Immature natural killer cell (primary cell): ENCODE data around the gene RPS6KB2. TPM values are rescaled to one million over a fixed set of nuclear protein-coding genes. Genes with fewer than 3 reads are reported as not detected.

Experiments used
- DNase-seq, 3 donors: peaks; one replicate each; pipeline ENCODE4 v3.0.0; 2022; ENCODE audit warnings: mixed read lengths in 1 of 3
- H3K27ac Mint-ChIP-seq, 6 donors: one replicate each; pipeline ENCODE4 v1.8.0; 2020; ENCODE audit warnings: mixed read lengths in 6 of 6, mild to moderate bottlenecking in 5 of 6, inconsistent platforms in 4 of 6, moderate library complexity in 3 of 6
- H3K27me3 Mint-ChIP-seq, 3 donors: one replicate each; pipeline ENCODE4 v1.8.0; 2020 to 2021; ENCODE audit warnings: low read depth in 3 of 3, mild to moderate bottlenecking in 3 of 3, mixed read lengths in 3 of 3, moderate library complexity in 3 of 3, inconsistent platforms in 1 of 3
- H3K36me3 Mint-ChIP-seq, 3 donors: one replicate each; pipeline ENCODE4 v1.8.0; 2020; ENCODE audit warnings: mixed read lengths in 3 of 3, inconsistent platforms in 2 of 3, mild to moderate bottlenecking in 2 of 3
- H3K4me1 Mint-ChIP-seq, 2 donors: one replicate each; pipeline ENCODE4 v1.8.0; 2020; ENCODE audit warnings: inconsistent platforms in 2 of 2, mild to moderate bottlenecking in 2 of 2, mixed read lengths in 2 of 2, moderate library complexity in 1 of 2
- H3K4me3 Mint-ChIP-seq, 5 donors: one replicate each; pipeline ENCODE4 v1.8.0; 2020; ENCODE audit warnings: mild to moderate bottlenecking in 5 of 5, mixed read lengths in 5 of 5, inconsistent platforms in 3 of 5, moderate library complexity in 3 of 5
- H3K9me3 Mint-ChIP-seq, 6 donors: one replicate each; pipeline ENCODE4 v1.8.0; 2020; ENCODE audit warnings: mild to moderate bottlenecking in 6 of 6, mixed read lengths in 6 of 6, inconsistent platforms in 4 of 6, moderate library complexity in 3 of 6
- polyA plus RNA-seq, 3 donors: library from polyadenylated mRNA; unstranded; fragments of 300-500 nt; fragmentation: Illumina TruSeq; gene quantifications; one replicate each; pipeline ENCODE4 v1.2.3, GENCODE V29; 2021

The RPS6KB2 gene
- polyA plus RNA-seq, 3 donors from 2014 or later = 71.5 to 96.5 (median 74.9) TPM

DNA sequence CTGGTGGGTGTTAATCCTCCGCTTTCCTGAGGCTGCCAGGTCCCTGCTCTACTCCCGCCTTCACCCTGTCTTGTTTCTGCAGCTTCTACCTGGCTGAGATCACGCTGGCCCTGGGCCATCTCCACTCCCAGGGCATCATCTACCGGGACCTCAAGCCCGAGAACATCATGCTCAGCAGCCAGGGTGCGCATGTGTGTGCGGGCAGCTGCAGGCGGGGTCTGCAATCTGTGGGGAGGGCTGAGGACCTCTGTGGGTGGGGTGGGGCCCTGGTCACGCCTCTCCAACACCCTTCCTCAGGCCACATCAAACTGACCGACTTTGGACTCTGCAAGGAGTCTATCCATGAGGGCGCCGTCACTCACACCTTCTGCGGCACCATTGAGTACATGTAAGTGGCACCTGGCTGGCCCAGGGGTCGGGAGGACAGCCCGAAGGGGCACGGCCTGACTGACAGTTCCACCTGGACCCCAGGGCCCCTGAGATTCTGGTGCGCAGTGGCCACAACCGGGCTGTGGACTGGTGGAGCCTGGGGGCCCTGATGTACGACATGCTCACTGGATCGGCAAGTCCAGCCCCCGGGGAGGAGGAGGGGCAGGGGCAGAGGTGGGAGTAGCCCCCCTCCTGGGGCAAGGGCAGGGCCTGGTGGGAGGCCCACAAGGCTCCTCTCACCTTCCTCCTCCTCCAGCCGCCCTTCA lies 4.5 kb downstream of the RPS6KB2 start:
- peak overlapping the region; percentile 86 to 97 (median 90) for H3K27ac Mint-ChIP-seq
- peaks cover 5 to 16% (median 11%) of the 10 kb centered on the region in 3 donors for H3K36me3 Mint-ChIP-seq
- H3K4me1 Mint-ChIP-seq = peaks cover 63 to 69% of the 10 kb centered on the region in 2 donors
- no peaks in the 10 kb centered on the region for H3K9me3 Mint-ChIP-seq
- DNase-seq = no peak
- H3K27me3 Mint-ChIP-seq = peaks cover 7 to 35% (median 31%) of the 10 kb centered on the region in 3 donors
- H3K4me3 Mint-ChIP-seq = peak overlapping the region; percentile 47 to 98 (median 74)

- peaks cover 5 to 29% (median 26%) of the 10 kb centered on the region in 3 donors for H3K27me3 Mint-ChIP-seq
- H3K27ac Mint-ChIP-seq = peak overlapping the region; percentile 86 to 97 (median 90)
- H3K4me1 Mint-ChIP-seq = peaks cover 60 to 68% of the 10 kb centered on the region in 2 donors
- peak overlapping the region; percentile 73 to 98 (median 77) for H3K4me3 Mint-ChIP-seq
- H3K36me3 Mint-ChIP-seq = peaks cover 5 to 16% (median 11%) of the 10 kb centered on the region in 3 donors
- H3K9me3 Mint-ChIP-seq = no peaks in the 10 kb centered on the region
- DNase-seq = peak; percentile 60 to 71 (median 70)
Measured at GRCh38 chr11:67433536-67434394, 5.5 kb downstream of the RPS6KB2 start.

DNA sequence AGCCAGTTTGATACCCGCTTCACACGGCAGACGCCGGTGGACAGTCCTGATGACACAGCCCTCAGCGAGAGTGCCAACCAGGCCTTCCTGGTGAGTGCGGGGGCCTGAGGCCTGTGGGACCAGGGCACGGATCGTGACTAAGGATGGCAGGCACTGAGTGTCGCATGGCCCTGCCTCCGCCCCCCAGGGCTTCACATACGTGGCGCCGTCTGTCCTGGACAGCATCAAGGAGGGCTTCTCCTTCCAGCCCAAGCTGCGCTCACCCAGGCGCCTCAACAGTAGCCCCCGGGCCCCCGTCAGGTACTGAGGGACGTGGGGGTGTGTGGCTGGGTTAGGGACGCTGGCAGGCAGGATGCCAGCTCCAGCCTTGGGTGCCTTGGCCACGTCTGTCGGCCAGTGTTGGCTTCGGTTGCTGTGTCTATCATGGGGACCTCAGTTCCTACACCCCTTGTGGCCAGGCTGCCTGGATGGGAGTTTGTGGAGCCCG lies 6.1 kb downstream of the RPS6KB2 start:
- Mint-ChIP-seq H3K4me3 (peak overlapping the region; percentile 64 to 98 (median 77)), H3K9me3 (no peaks in the 10 kb centered on the region), H3K27ac (peak overlapping the region; percentile 70 to 97 (median 88)), H3K36me3 (peaks cover 5 to 16% (median 11%) of the 10 kb centered on the region in 3 donors), H3K4me1 (peaks cover 62 to 68% of the 10 kb centered on the region in 2 donors), H3K27me3 (peaks cover 5 to 26% (median 26%) of the 10 kb centered on the region in 3 donors)
- DNase-seq = peak in 1 of 3 donors; percentile 38

- peaks cover 70 to 72% of the 10 kb centered on the region in 2 donors for H3K4me1 Mint-ChIP-seq
- H3K36me3 Mint-ChIP-seq = peaks cover 5 to 16% (median 11%) of the 10 kb centered on the region in 3 donors
- H3K27ac Mint-ChIP-seq = peak overlapping the region; percentile 84 to 95 (median 89)
- DNase-seq = no peak
- H3K4me3 Mint-ChIP-seq = peak overlapping the region; percentile 89 to 98 (median 97)
- no peaks in the 10 kb centered on the region for H3K9me3 Mint-ChIP-seq
- peaks cover 5 to 26% (median 25%) of the 10 kb centered on the region in 3 donors for H3K27me3 Mint-ChIP-seq
Measured at GRCh38 chr11:67435031-67435726, 6.9 kb downstream of the RPS6KB2 start.

GRCh38 chr11:67435727-67436458 lies 7.6 kb downstream of the RPS6KB2 start:
- Mint-ChIP-seq H3K36me3 (peaks cover 5 to 16% (median 11%) of the 10 kb centered on the region in 3 donors), H3K4me1 (peaks cover 72 to 76% of the 10 kb centered on the region in 2 donors), H3K4me3 (peak overlapping the region; percentile 89 to 98 (median 97)), H3K9me3 (no peaks in the 10 kb centered on the region), H3K27ac (peak overlapping the region; percentile 86 to 96 (median 94)), H3K27me3 (peaks cover 5 to 26% (median 24%) of the 10 kb centered on the region in 3 donors)
- no peak for DNase-seq

DNA sequence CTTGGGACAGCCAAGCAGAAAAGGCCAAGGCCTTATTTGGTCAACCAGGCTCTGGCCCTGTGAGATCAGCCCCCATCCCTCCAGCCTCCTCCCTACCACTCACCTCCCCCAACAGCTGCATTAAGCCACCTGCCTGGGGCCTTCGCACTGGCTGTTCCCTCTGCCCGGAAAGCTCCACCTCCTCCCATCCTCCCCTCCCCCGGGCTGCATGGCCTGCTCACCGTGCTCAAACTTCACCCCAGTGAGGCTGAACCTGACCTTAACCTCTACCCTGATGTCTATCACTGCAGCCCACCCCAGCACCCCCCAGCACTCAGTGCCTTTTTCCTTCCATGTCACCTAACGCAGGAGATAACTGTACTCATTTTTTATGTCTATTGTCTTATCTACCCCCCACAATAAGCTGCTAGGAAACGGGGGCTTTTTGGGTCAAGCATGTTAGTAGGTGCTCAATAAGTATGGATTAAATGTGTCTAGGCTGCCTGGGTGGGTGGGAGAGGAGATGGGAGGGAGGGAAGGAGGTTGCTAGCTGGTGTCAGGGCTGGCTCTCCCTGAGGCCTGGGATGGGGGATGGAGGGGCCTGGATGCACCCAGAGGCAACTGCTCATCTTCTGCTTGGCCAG lies 8.3 kb downstream of the RPS6KB2 start:
- peaks cover 5 to 26% (median 24%) of the 10 kb centered on the region in 3 donors for H3K27me3 Mint-ChIP-seq
- peak in 1 of 3 donors; percentile 46 for DNase-seq
- H3K36me3 Mint-ChIP-seq = peaks cover 5 to 16% (median 11%) of the 10 kb centered on the region in 3 donors
- H3K4me1 Mint-ChIP-seq = peaks cover 77 to 81% of the 10 kb centered on the region in 2 donors
- H3K27ac Mint-ChIP-seq = peak overlapping the region; percentile 83 to 96 (median 94)
- H3K9me3 Mint-ChIP-seq = no peaks in the 10 kb centered on the region
- H3K4me3 Mint-ChIP-seq = peak overlapping the region; percentile 89 to 98 (median 97)

DNA sequence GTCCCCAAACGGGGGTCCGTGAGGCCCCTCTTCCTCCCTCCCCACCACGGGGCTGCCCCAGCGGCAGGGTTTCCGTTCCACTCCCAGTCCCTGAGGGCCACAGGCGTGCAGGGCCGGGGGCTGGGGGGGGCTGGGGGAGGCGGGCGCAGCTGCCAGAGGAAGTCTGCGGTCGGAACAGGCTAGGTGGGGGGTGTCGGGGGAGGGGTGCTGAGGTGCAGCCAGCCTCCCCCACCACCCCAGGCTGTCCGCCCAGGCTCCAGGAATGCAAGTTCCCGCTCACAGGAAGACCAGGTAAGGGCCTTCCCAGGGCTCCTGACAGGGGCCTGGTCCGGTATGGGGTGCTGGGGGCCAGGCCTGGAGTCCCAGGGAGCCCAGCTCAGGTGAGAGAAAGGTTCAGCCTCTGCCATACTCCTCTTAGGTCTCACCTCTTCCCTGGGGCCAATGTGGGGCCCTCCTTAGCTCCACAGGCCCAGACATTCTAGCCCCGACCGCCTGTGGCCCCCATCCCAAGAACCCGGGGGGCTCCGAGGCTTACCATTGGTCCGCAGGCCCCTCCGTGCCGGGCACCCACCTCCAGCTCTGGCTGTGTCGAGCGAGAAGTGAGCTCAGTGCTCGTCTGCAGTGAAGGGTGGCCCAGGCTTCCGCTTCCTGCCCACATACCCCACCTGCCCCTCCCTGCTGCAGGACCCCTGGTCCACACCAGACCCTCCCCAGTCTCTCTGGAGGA lies 9.0 kb downstream of the RPS6KB2 start, which contains the start of gene PTPRCAP:
Gene PTPRCAP (minus strand): TSS at position 601 of the 727 bp plus-strand sequence. CDS start 63 bp downstream, at position 538.
- peak; percentile 78 to 84 (median 81) for DNase-seq
- Mint-ChIP-seq H3K27ac (peak within 1 kb of the TSS; percentile 83 to 96 (median 94)), H3K9me3 (no peaks in the 10 kb centered on the region), H3K4me1 (peaks cover 76 to 79% of the 10 kb centered on the region in 2 donors), H3K27me3 (peaks cover 2 to 25% (median 24%) of the 10 kb centered on the region in 3 donors), H3K36me3 (peaks cover 1 to 9% (median 5%) of the 10 kb centered on the region in 3 donors), H3K4me3 (peak within 1 kb of the TSS; percentile 89 to 98 (median 97))

DNA sequence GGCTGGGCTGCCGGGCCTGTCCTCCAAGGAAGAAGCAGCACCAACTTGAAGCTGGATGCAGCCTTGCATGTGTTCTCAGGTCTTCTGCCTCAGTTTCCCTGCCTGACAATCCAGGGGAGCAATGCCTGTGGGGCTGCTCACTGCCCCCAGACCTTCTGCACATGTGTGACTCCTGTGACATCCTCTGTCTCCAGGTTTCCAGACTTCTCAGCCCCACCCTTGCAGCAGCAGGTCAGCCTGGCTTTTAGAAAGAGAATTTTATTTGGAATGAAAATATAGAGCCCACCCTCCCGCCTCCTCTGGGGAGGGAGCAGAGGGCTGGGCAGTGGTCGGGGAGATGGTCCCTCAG lies 9.5 kb downstream of the RPS6KB2 start:
- H3K27ac Mint-ChIP-seq = peak overlapping the region; percentile 83 to 95 (median 92)
- no peaks in the 10 kb centered on the region for H3K9me3 Mint-ChIP-seq
- DNase-seq = no peak
- H3K36me3 Mint-ChIP-seq = peaks cover 0 to 9% (median 4%) of the 10 kb centered on the region in 3 donors
- H3K27me3 Mint-ChIP-seq = peaks cover 0 to 28% (median 21%) of the 10 kb centered on the region in 3 donors
- peak overlapping the region; percentile 89 to 98 (median 97) for H3K4me3 Mint-ChIP-seq
- H3K4me1 Mint-ChIP-seq = peaks cover 76 to 79% of the 10 kb centered on the region in 2 donors

- Mint-ChIP-seq H3K4me1 (peaks cover 72 to 75% of the 10 kb centered on the region in 2 donors), H3K4me3 (peak overlapping the region; percentile 89 to 98 (median 97)), H3K9me3 (no peaks in the 10 kb centered on the region), H3K36me3 (peaks cover 0 to 9% (median 4%) of the 10 kb centered on the region in 3 donors), H3K27ac (peak overlapping the region; percentile 86 to 96 (median 92)), H3K27me3 (peaks cover 0 to 29% (median 20%) of the 10 kb centered on the region in 3 donors)
- peak in 1 of 3 donors; percentile 67 for DNase-seq
Measured at GRCh38 chr11:67438158-67438902, 10.0 kb downstream of the RPS6KB2 start.

- no peak for DNase-seq
- peak overlapping the region; percentile 89 to 98 (median 97) for H3K4me3 Mint-ChIP-seq
Measured at GRCh38 chr11:67439321-67440228, 11.3 kb downstream of the RPS6KB2 start.

More at GRCh38 chr11:67439321-67440228, 11.3 kb downstream of the RPS6KB2 start:
- H3K36me3 Mint-ChIP-seq = peaks cover 0 to 9% (median 4%) of the 10 kb centered on the region in 3 donors
- H3K27ac Mint-ChIP-seq = peak overlapping the region; percentile 86 to 96 (median 93)
- H3K4me1 Mint-ChIP-seq = peaks cover 71 to 73% of the 10 kb centered on the region in 2 donors
- peaks cover 4 to 35% (median 23%) of the 10 kb centered on the region in 3 donors for H3K27me3 Mint-ChIP-seq
- H3K9me3 Mint-ChIP-seq = no peaks in the 10 kb centered on the region
